OCI-LY3 (cell line): ENCODE measurements around the gene PICK1.

Source experiments
- H2AFZ ChIP-seq: fragments of 200-600, 300-600 bp; shearing (Covaris generic); 2 replicates; pipeline ENCODE4 v1.6.0; 2014; ENCODE audit warnings: antibody characterized with exemption, low read depth, low read length
- H3K27ac ChIP-seq: fragments of 200-600, 300-600 bp; sonication (generic); 2 replicates; pipeline ENCODE4 v1.5.1; 2014; ENCODE audit warnings: mild to moderate bottlenecking, low read length, moderate library complexity, mixed read lengths
- H3K27me3 ChIP-seq: fragments of 200-600, 300-600 bp; sonication (generic); 2 replicates; pipeline ENCODE4 v1.6.1; 2014; ENCODE audit warnings: low read depth, low read length, mixed read lengths
- H3K36me3 ChIP-seq: fragments of 200-600, 300-600 bp; sonication (generic); replicated peaks from 2 replicates; pipeline ENCODE3; 2014; ENCODE audit warnings: low read depth, low read length, mixed read lengths
- H3K4me1 ChIP-seq: fragments of 300-600, 200-600 bp; sonication (generic); 2 replicates; pipeline ENCODE4 v1.6.1; 2014; ENCODE audit warnings: low read length, mixed read lengths
- H3K4me2 ChIP-seq: fragments of 200-600, 300-600 bp; sonication (generic); 2 replicates; pipeline ENCODE4 v1.6.1; 2014; ENCODE audit warnings: low read length, mixed read lengths
- H3K4me3 ChIP-seq: fragments of 300-600, 200-600 bp; sonication (generic); 2 replicates; pipeline ENCODE4 v1.5.1; 2014; ENCODE audit warnings: antibody characterized with exemption, mild to moderate bottlenecking, low read length, moderate library complexity
- H3K79me2 ChIP-seq: fragments of 300-600, 200-600 bp; shearing (Covaris generic); 2 replicates; pipeline ENCODE4 v1.6.1; 2014; ENCODE audit warnings: mild to moderate bottlenecking, low read length, mixed read lengths
- H3K9ac ChIP-seq: fragments of 300-600, 200-600 bp; shearing (Covaris generic); 2 replicates; pipeline ENCODE4 v1.6.0; 2014; ENCODE audit warnings: mild to moderate bottlenecking, low read length, moderate library complexity
- H3K9me3 ChIP-seq: fragments of 200-600, 300-600 bp; shearing (Covaris generic); 2 replicates; pipeline ENCODE4 v1.6.1; 2014; ENCODE audit warnings: low read length, mixed read lengths; ENCODE audit not compliant: insufficient read depth
- H4K20me1 ChIP-seq: fragments of 200-600, 300-600 bp; sonication (generic); 2 replicates; pipeline ENCODE4 v1.6.1; 2016; ENCODE audit warnings: low read length, mixed read lengths; ENCODE audit not compliant: insufficient read depth
- CTCF ChIP-seq: fragments of 200-600, 300-600 bp; sonication (generic); IDR thresholded peaks from 2 replicates; pipeline ENCODE4 v1.5.1; 2014; ENCODE audit warnings: antibody characterized with exemption, low read length, low read depth
- EZH2phosphoT487 ChIP-seq: fragments of 200-600 bp; shearing (Covaris generic); IDR thresholded peaks from 2 replicates; pipeline ENCODE4 v1.6.1; 2018; ENCODE audit warnings: antibody characterized with exemption, mixed run types, low read depth

The PICK1 gene

GRCh38 chr22:38062791-38063190, 5.6 kb downstream of the PICK1 start:
- no peak overlapping the region for H2AFZ ChIP-seq
- H3K36me3 ChIP-seq, result no peaks in the 10 kb centered on the region
- TF ChIP-seq EZH2phosphoT487 (no peak), CTCF (no peak)
- H3K9me3 ChIP-seq, result no peaks in the 10 kb centered on the region
- H3K9ac ChIP-seq, result no peak overlapping the region
- H4K20me1 ChIP-seq, result no peaks in the 10 kb centered on the region
- no peaks in the 10 kb centered on the region for H3K27me3 ChIP-seq
- no peak overlapping the region for H3K27ac ChIP-seq
- H3K79me2 ChIP-seq, result no peaks in the 10 kb centered on the region
- H3K4me2 ChIP-seq, result no peak overlapping the region
- no peak overlapping the region for H3K4me3 ChIP-seq
- peaks cover 2% of the 10 kb centered on the region for H3K4me1 ChIP-seq

GRCh38 chr22:38065539-38065938, 8.3 kb downstream of the PICK1 start:
- Histone ChIP-seq H3K27ac (no peak overlapping the region), H3K4me2 (no peak overlapping the region), H3K79me2 (no peaks in the 10 kb centered on the region), H2AFZ (no peak overlapping the region), H3K4me3 (no peak overlapping the region), H4K20me1 (no peaks in the 10 kb centered on the region), H3K27me3 (no peaks in the 10 kb centered on the region), H3K4me1 (no peaks in the 10 kb centered on the region), H3K9me3 (no peaks in the 10 kb centered on the region), H3K9ac (no peak overlapping the region), H3K36me3 (no peaks in the 10 kb centered on the region)
- no peak for TF ChIP-seq CTCF
- no peak for TF ChIP-seq EZH2phosphoT487

GRCh38 chr22:38066381-38067027, 9.3 kb downstream of the PICK1 start:
- Histone ChIP-seq H3K4me2 (no peak overlapping the region), H3K36me3 (no peaks in the 10 kb centered on the region), H3K9me3 (no peaks in the 10 kb centered on the region), H3K4me1 (no peaks in the 10 kb centered on the region), H4K20me1 (no peaks in the 10 kb centered on the region), H2AFZ (no peak overlapping the region), H3K27me3 (no peaks in the 10 kb centered on the region), H3K27ac (no peak overlapping the region), H3K79me2 (no peaks in the 10 kb centered on the region), H3K9ac (no peak overlapping the region), H3K4me3 (no peak overlapping the region)
- no peak for TF ChIP-seq CTCF
- TF ChIP-seq EZH2phosphoT487, result no peak

DNA sequence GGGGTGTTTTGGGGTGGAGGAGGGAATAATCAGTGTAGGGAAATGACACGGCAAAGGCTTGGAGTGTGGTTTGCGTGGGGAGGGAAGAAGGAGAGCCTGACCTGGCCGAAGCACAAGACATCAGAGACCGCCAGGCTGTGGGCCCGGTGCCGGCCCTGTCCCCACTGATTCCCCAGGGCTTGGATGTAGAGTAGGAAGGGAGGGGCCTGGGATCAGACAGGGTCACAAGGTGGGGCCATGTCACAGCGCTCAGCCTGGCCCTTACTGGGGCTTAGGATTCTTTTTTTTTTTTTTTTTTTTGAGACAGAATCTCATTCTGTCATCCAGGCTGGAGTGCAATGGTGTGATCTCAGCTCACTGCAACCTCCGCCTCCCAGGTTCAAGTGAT, 9.8 kb downstream of the PICK1 start:
- no peak overlapping the region for H3K9ac ChIP-seq
- no peaks in the 10 kb centered on the region for H3K79me2 ChIP-seq
- no peak overlapping the region for H3K4me3 ChIP-seq
- H3K9me3 ChIP-seq, result no peaks in the 10 kb centered on the region
- H3K4me1 ChIP-seq, result no peaks in the 10 kb centered on the region
- no peak overlapping the region for H3K4me2 ChIP-seq
- no peak overlapping the region for H2AFZ ChIP-seq
- no peaks in the 10 kb centered on the region for H3K36me3 ChIP-seq
- no peaks in the 10 kb centered on the region for H3K27me3 ChIP-seq
- no peak for TF ChIP-seq CTCF
- no peak for TF ChIP-seq EZH2phosphoT487
- no peaks in the 10 kb centered on the region for H4K20me1 ChIP-seq
- no peak overlapping the region for H3K27ac ChIP-seq
